Mucosa of stomach (tissue), 1 donor: Measurements from ENCODE around the gene STK38.
"Not testable (repeated sequence)": the region's sequence is repeated elsewhere in the genome, so short reads cannot be mapped to it uniquely, and the experiment has no call there.

ENCODE experiments used
- H3K27me3 ChIP-seq: one replicate; pipeline ENCODE4 v1.7.0; 2013; ENCODE audit warnings: mild to moderate bottlenecking, low read length; ENCODE audit not compliant: control insufficient read depth, insufficient read depth
- H3K36me3 ChIP-seq: one replicate; pipeline ENCODE4 v1.7.0; 2013; ENCODE audit warnings: low read length; ENCODE audit not compliant: control insufficient read depth, insufficient read depth
- H3K4me1 ChIP-seq: one replicate; pipeline ENCODE4 v1.7.0; 2013; ENCODE audit warnings: mild to moderate bottlenecking, low read length; ENCODE audit not compliant: control insufficient read depth, insufficient read depth
- H3K4me3 ChIP-seq: one replicate; pipeline ENCODE4 v1.7.0; 2013; ENCODE audit warnings: low read length
- H3K9ac ChIP-seq: one replicate; pipeline ENCODE4 v1.7.0; 2013; ENCODE audit warnings: mild to moderate bottlenecking, low read length, moderate library complexity
- H3K9me3 ChIP-seq: one replicate; pipeline ENCODE4 v1.7.0; 2013; ENCODE audit warnings: mild to moderate bottlenecking, low read length, moderate library complexity; ENCODE audit not compliant: control insufficient read depth
- donor health status: Pancreatic carcinoma.

STK38 gene

DNA sequence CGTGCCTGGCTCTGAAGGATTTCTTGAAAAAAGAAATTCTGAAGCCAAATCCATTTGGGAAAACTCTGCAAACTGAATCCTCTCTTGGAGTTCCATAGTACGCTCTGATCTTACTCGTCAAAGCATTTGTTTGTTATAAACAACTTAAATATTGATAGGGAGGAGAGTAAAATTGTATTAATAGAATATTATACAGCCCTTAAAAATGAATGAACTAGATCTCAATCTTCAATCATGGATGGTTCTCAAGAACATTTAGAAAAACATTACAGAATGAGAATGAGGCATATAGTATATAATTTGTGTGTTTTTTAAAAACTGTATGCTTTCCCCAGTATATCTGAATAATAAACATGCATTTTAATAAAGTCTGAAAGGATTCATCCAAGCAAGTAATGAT, 79.7 kb downstream of the STK38 start:
- Histone ChIP-seq H3K27me3 (no peaks in the 10 kb centered on the region), H3K9me3 (no peaks in the 10 kb centered on the region), H3K4me3 (no peak overlapping the region), H3K36me3 (no peaks in the 10 kb centered on the region), H3K9ac (no peak overlapping the region), H3K4me1 (no peaks in the 10 kb centered on the region)

DNA sequence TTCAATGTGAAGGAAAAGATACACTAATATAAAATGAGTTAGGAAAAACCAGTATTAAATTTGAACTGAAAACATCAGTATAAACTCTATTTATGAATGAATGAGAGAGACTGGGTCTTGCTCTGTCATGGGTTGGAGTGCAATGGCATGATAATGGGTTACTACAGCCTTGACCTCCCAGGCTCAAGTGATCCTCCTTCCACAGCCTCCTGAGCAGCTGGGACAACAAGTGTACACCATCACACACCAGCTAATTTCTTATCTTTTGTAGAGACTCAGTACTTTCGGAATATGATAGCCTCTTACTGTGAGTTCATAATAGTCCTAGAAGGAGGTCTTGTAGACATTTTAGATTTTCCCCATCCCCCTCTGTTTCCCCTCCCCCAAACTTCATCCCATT, 83.0 kb downstream of the STK38 start:
- no peaks in the 10 kb centered on the region for H3K27me3 ChIP-seq
- no peak overlapping the region for H3K4me3 ChIP-seq
- H3K9ac ChIP-seq: no peak overlapping the region
- no peaks in the 10 kb centered on the region for H3K36me3 ChIP-seq
- no peaks in the 10 kb centered on the region for H3K9me3 ChIP-seq
- no peaks in the 10 kb centered on the region for H3K4me1 ChIP-seq

DNA sequence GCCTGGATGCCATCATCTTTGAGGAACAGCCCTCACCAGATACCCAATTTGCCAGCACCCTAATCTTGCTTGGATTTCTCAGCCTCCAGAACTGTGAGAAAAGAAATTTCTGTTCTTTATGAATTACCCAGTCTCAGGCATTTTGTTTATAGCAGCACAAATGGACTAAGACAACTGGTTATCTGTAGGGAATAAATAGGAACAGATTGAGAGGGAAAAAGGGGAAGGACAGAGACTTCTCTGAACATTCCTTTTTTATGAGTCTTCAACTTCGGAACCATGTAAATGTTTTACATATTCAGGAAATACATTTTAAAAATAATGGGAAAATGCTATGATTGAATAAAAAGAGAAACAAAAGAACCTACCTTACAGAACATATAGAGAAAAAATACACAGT, 83.6 kb downstream of the STK38 start:
- no peaks in the 10 kb centered on the region for H3K4me1 ChIP-seq
- H3K36me3 ChIP-seq: no peaks in the 10 kb centered on the region
- no peaks in the 10 kb centered on the region for H3K9me3 ChIP-seq
- no peaks in the 10 kb centered on the region for H3K27me3 ChIP-seq
- H3K9ac ChIP-seq: no peak overlapping the region
- H3K4me3 ChIP-seq: no peak overlapping the region

DNA sequence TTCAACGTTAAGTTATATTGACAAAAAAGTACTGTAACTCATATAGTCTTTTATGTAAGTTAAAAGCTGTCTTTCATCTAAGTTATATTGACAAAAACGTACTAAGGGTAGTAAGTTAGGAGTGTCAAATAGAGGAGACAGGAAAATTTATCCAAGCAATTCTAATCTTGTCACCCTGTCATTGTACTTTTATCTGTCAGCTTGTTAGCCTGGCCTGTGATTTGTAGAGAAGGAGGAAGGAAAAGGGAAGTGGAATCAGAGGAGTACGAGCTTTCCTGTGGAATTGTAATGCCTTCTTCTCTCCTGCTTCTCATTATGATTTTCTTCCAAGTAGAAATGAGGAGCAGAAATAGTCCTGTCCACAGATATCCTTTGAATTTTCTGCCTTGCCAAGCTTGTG, 85.6 kb downstream of the STK38 start:
- Histone ChIP-seq H3K36me3 (no peaks in the 10 kb centered on the region), H3K4me1 (no peaks in the 10 kb centered on the region), H3K9me3 (no peaks in the 10 kb centered on the region), H3K9ac (no peak overlapping the region), H3K4me3 (no peak overlapping the region), H3K27me3 (no peaks in the 10 kb centered on the region)

DNA sequence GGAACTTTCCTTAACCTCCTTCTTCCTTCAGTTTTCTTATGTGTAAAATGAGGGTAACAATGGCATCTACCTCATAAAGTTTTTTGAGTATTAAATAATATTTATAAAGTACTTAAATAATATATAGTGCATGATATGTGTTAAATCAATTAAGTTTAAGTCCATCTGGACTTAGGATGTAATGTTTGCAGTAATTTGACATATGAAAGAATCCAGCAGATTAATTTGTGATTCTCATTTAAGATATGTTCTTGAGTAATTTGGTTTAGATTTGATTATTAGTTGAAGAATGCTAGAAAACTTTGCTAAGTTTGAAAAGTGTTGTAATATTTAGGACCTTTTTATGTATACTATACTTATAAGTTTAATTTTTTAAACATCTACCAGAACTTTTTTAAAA, 86.4 kb downstream of the STK38 start:
- H3K4me3 ChIP-seq: no peak overlapping the region
- no peaks in the 10 kb centered on the region for H3K27me3 ChIP-seq
- no peak overlapping the region for H3K9ac ChIP-seq
- no peaks in the 10 kb centered on the region for H3K36me3 ChIP-seq
- no peaks in the 10 kb centered on the region for H3K9me3 ChIP-seq
- H3K4me1 ChIP-seq: no peaks in the 10 kb centered on the region

DNA sequence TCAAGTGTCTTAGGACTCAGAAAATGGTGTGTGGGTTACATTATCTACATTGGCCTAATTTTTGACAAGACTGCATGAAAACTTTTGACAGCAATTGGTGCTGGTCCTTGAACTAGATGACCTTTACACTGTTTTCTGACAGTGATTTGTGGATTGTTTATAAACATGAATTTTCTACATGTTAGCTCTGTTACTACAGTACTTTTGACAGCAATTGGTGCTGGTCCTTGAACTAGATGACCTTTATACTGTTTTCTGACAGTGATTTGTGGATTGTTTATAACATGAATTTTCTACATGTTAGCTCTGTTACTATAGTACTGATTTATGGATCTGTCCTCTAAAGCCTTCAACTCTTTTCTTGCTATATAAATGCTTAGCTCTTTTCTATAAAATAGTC, 87.8 kb downstream of the STK38 start:
- Histone ChIP-seq H3K4me3 (no peak overlapping the region), H3K9ac (no peak overlapping the region)

DNA sequence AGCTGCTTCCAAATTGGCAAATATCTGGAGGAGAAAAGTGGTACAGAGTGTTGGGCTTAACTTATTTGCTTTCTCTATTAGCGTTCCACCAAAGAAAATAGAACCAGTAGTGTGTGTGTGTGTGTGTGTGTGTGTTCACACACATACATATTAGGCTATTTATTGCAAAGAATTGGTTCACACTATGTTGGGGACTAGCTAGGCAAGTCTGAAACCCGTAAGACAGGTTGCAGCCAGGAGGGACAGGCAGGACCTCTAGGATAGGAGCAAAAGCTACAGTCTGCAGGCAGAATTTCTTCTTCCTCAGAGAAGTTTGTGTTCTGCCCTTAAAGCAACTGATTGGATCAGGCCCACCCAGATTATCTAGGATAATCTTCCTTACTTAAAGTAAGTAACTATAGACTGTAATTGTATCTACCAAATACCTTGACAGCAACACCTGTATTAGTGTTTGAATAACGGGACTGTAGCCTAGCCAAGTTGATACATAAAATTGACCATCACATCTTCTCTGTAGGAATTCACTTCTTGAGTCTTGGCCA, 91.7 kb downstream of the STK38 start:
- Histone ChIP-seq H3K9ac (no peak overlapping the region), H3K36me3 (no peaks in the 10 kb centered on the region), H3K9me3 (no peaks in the 10 kb centered on the region), H3K4me3 (no peak overlapping the region), H3K4me1 (no peaks in the 10 kb centered on the region), H3K27me3 (no peaks in the 10 kb centered on the region)

More for the DNA sequence above, 87.8 kb downstream of the STK38 start:
- Histone ChIP-seq H3K4me1 (no peaks in the 10 kb centered on the region), H3K9me3 (no peaks in the 10 kb centered on the region), H3K36me3 (no peaks in the 10 kb centered on the region), H3K27me3 (no peaks in the 10 kb centered on the region)

DNA sequence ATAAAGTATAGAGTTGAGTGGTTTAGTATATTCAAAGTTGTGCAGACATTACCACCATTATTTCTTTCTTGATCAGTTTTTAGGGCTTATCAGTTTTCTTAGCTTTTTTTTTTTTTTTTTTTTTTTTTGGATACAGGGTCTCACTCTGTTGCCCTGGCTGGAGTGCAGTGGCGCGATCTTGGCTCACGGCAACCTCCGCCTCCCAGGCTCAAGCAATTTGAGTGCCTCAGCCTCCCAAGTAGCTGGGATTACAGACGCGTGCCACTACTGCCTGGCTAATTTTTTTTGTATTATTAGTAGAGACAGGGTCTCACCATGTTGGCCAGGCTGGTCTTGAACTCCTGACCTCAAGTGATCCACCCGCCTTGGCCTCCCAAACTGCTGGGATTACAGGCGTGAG, 94.4 kb downstream of the STK38 start:
- not testable (repeated sequence) for H3K9me3 ChIP-seq, H3K4me3 ChIP-seq, H3K27me3 ChIP-seq, H3K36me3 ChIP-seq, H3K9ac ChIP-seq, H3K4me1 ChIP-seq

DNA sequence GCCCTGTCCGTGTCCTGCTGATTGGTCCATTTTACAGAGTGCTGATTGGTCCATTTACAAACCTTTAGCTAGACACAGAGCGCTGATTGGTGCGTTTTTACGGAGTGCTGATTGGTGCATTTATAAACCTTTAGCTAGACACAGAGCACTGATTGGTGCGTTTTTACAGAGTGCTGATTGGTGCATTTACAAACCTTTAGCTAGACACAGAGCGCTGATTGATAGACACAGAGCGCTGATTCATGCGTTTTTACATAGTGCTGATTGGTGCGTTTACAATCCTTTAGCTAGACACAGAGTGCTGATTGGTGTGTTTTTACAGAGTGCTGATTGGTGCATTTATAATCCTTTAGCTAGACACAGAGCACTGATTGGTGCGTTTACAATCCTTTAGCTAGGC, 98.1 kb downstream of the STK38 start:
- peaks cover 15% of the 10 kb centered on the region for H3K4me1 ChIP-seq
- not testable (repeated sequence) for H3K4me3 ChIP-seq, H3K9me3 ChIP-seq, H3K9ac ChIP-seq, H3K36me3 ChIP-seq, H3K27me3 ChIP-seq

DNA sequence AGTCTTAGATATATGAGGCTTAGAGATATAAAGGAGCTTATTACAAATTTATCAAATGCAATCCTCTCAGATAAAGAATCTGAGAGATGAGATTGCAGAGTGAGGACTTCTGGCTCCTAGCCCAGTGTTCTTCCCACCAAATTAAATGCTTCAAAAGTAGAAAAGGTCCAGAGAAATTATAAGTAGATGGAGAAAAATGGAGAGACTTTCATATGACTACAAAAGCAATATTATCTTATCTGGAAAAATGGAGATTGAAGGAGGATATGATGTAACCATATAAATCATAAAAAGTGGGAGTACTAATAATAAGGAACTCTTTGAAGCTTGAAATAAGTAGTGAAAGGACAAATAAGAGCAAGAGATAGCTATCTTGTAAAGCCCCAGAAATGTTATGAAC, 101.7 kb downstream of the STK38 start:
- H3K27me3 ChIP-seq: no peaks in the 10 kb centered on the region
- H3K4me1 ChIP-seq: peaks cover 27% of the 10 kb centered on the region
- H3K9me3 ChIP-seq: no peaks in the 10 kb centered on the region
- no peaks in the 10 kb centered on the region for H3K36me3 ChIP-seq
- H3K4me3 ChIP-seq: no peak overlapping the region
- no peak overlapping the region for H3K9ac ChIP-seq

DNA sequence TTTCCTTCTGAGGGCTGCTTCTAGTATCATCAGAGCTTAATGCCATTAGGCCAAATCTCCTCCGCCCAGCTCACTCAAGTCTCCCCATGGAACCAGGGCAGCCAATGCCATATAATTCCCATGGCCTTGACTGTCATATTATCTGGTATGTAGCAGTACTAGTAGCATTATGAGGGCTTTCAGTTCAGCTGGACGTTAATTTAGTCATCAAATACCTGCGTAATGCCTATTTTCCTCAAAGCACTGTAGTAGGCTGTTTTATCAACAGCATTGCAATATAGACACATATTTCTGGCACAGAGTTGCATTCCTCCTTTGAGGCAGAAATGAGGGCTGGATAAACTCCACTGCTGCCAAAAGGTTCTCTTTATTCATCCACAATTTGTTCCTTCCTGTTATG, 102.8 kb downstream of the STK38 start:
- Histone ChIP-seq H3K4me1 (peaks cover 27% of the 10 kb centered on the region), H3K36me3 (no peaks in the 10 kb centered on the region), H3K27me3 (no peaks in the 10 kb centered on the region), H3K9ac (peak overlapping the region; percentile 96), H3K4me3 (no peak overlapping the region), H3K9me3 (no peaks in the 10 kb centered on the region)
